ENCODE results near the gene ZDHHC12.

DNA sequence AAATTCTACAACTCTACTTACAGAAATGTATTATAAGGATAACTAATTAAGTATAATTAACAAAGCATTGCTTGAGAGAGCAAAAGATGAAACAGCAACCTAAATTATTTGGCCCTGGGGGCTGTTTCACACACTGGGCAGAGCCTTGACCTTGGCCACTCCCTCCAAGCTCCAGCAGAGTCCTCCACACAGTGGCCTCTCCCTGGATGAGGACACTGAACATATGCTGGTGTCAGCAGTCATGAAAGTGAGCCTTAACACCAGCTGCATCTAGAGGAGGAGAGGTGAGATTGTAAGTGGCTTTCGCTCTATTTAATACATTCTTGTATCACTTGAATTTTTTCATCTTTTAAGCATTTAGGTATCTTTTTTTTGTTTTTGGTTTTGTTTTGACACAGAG, 23.3 kb upstream of the ZDHHC12 start:
- no peak for TF ChIP-seq SP4 (IDR thresholded peaks at IDR 0.05; ENCODE audit: low read length)
- TF ChIP-seq TEAD4 (IDR thresholded peaks at IDR 0.05; ENCODE audit: low read depth, low read length): no peak
- no peak for TF ChIP-seq RAD21 (IDR thresholded peaks at IDR 0.05 in 1 of 2, conservative IDR thresholded peaks at IDR 0.05 in 1 of 2; ENCODE audit: low read depth in 2 of 2, low read length in 2 of 2)
- TF ChIP-seq POLR2AphosphoS5 (IDR thresholded peaks at IDR 0.05; ENCODE audit: low read depth, low read length): no peak
- TF ChIP-seq CTCF (IDR thresholded peaks at IDR 0.05; ENCODE audit: control extremely low read depth in 1 of 3, insufficient read depth in 1 of 3, low read depth in 1 of 3, low read length in 3 of 3): no peak
- no peak for TF ChIP-seq EP300 (IDR thresholded peaks at IDR 0.05; ENCODE audit: borderline replicate concordance in 1 of 2, low read depth in 2 of 2, low read length in 2 of 2)
- no peak for TF ChIP-seq EGR1 (IDR thresholded peaks at IDR 0.05; ENCODE audit: borderline replicate concordance, low read depth, low read length)

Measured in H1 (cell line).